HG03378 (cell line): ENCODE data around the gene MYRIP.
A peak's percentile ranks its signal among the peaks of the same experiment; 100 is the strongest.

ENCODE experiments used
- ATAC-seq: cut with Tn5 transposase; IDR thresholded peaks from one replicate; pipeline ENCODE4 v1.9.1; 2021; ENCODE audit warnings: mild to moderate bottlenecking, moderate library complexity; ENCODE audit not compliant: unreplicated experiment

MYRIP gene

GRCh38 chr3:39903253-39903652 is 93.8 kb downstream of the MYRIP start:
- ATAC-seq: no peak

GRCh38 chr3:39905788-39906187 is 96.4 kb downstream of the MYRIP start:
- ATAC-seq: no peak

- no peak for ATAC-seq
Observed at GRCh38 chr3:39907981-39908380, 98.6 kb downstream of the MYRIP start.

GRCh38 chr3:39910135-39910534 is 100.7 kb downstream of the MYRIP start:
- ATAC-seq: no peak

GRCh38 chr3:39910826-39911464 is 101.5 kb downstream of the MYRIP start:
- no peak for ATAC-seq

GRCh38 chr3:39911465-39912309 is 102.3 kb downstream of the MYRIP start:
- ATAC-seq: no peak

- no peak for ATAC-seq
Observed at GRCh38 chr3:39915027-39915426, 105.6 kb downstream of the MYRIP start.

- peak; percentile 91 for ATAC-seq
Observed at GRCh38 chr3:39917065-39917773, 107.8 kb downstream of the MYRIP start.

- ATAC-seq: no peak
Observed at GRCh38 chr3:39919281-39919680, 109.9 kb downstream of the MYRIP start.

- ATAC-seq: no peak
Observed at GRCh38 chr3:39920271-39920670, 110.9 kb downstream of the MYRIP start.

GRCh38 chr3:39927479-39927878 is 118.1 kb downstream of the MYRIP start:
- ATAC-seq: no peak

- no peak for ATAC-seq
Observed at GRCh38 chr3:39933986-39934693, 124.7 kb downstream of the MYRIP start.

- ATAC-seq: no peak
Observed at GRCh38 chr3:39934696-39935095, 125.3 kb downstream of the MYRIP start.

- no peak for ATAC-seq
Observed at GRCh38 chr3:39935261-39935660, 125.9 kb downstream of the MYRIP start.

- ATAC-seq: no peak
Observed at GRCh38 chr3:39936848-39937247, 127.4 kb downstream of the MYRIP start.

GRCh38 chr3:39937315-39937714 is 127.9 kb downstream of the MYRIP start:
- no peak for ATAC-seq

GRCh38 chr3:39937874-39938273 is 128.5 kb downstream of the MYRIP start:
- peak; percentile 77 for ATAC-seq

- no peak for ATAC-seq
Observed at GRCh38 chr3:39941931-39942330, 132.5 kb downstream of the MYRIP start.

- no peak for ATAC-seq
Observed at GRCh38 chr3:39960515-39961191, 151.2 kb downstream of the MYRIP start.

- ATAC-seq: no peak
Observed at GRCh38 chr3:39961230-39961629, 151.8 kb downstream of the MYRIP start.

GRCh38 chr3:39962581-39962980 is 153.2 kb downstream of the MYRIP start:
- ATAC-seq: no peak
